Lower lobe of right lung (tissue), 2 donors: ENCODE measurements around the gene SCN4B. TPM values are rescaled to one million over a fixed set of nuclear protein-coding genes. Genes with fewer than 3 reads are reported as not detected.
"Not testable (repeated sequence)": the region's sequence is repeated elsewhere in the genome, so short reads cannot be mapped to it uniquely, and the experiment has no call there.

Source experiments
- ATAC-seq, 2 donors: fragments of 200-7000 bp; cut with Tn5 transposase; one replicate each; pipeline ENCODE4 v1.9.1; 2020 to 2022; ENCODE audit warnings: mild to moderate bottlenecking in 2 of 2, moderate library complexity in 2 of 2
- DNase-seq: peaks from one replicate; pipeline ENCODE4 v3.0.0-alpha.2; 2020
- H3K27ac ChIP-seq: fragments of 200-600 bp; one replicate; pipeline ENCODE4 v1.8.0; 2022
- H3K27me3 ChIP-seq: fragments of 200-600 bp; one replicate; pipeline ENCODE4 v1.8.0; 2022; ENCODE audit warnings: low read depth
- H3K36me3 ChIP-seq: fragments of 200-600 bp; one replicate; pipeline ENCODE4 v1.8.0; 2022; ENCODE audit warnings: mild to moderate bottlenecking
- H3K4me1 ChIP-seq: fragments of 200-600 bp; one replicate; pipeline ENCODE4 v1.8.0; 2022
- H3K4me3 ChIP-seq: fragments of 200-600 bp; one replicate; pipeline ENCODE4 v1.8.0; 2022; ENCODE audit warnings: mild to moderate bottlenecking
- H3K9me3 ChIP-seq: fragments of 200-600 bp; one replicate; pipeline ENCODE4 v1.8.0; 2022
- CTCF ChIP-seq: fragments of 200-600 bp; IDR thresholded peaks from one replicate; pipeline ENCODE4 v1.8.0; 2022; ENCODE audit warnings: antibody characterized with exemption, mild to moderate bottlenecking
- intact Hi-C: fragments of 100-400 bp; cut with DNase I; formaldehyde crosslinking; loops from one replicate; pipeline ENCODE4 v1.11.0; 2022
- total RNA-seq: library from RNA; stranded (reverse); fragmentation: NEBNext Ultra II Directional; extraction: Animal tissue kit (Norgen Biotek cat#: 25700); gene quantifications from one replicate; pipeline ENCODE4 v1.2.1, GENCODE V29; 2021
- donor health status: DM: no; HTN: yes; CAD: no; lungs with severe emphysema.

Gene SCN4B
- total RNA-seq, 1 donor from 2014 or later, result 6.0 TPM

GRCh38 chr11:118198370-118198769, 45.7 kb upstream of the SCN4B start:
- TF ChIP-seq CTCF, result peak; percentile 89
- Histone ChIP-seq H3K36me3 (peaks cover 24% of the 10 kb centered on the region), H3K27ac (no peak overlapping the region), H3K4me3 (no peak overlapping the region), H3K27me3 (no peaks in the 10 kb centered on the region), H3K9me3 (no peaks in the 10 kb centered on the region), H3K4me1 (peaks cover 18% of the 10 kb centered on the region)
- intact Hi-C loops, result loop anchor here (5.0 kb wide), 1 partner anchor 94 kb away; no protein-coding TSS in a partner anchor
- peak; percentile 88 for DNase-seq
- ATAC-seq, result peak; percentile 73 to 81

- H3K4me3 ChIP-seq, result no peak overlapping the region
- no peaks in the 10 kb centered on the region for H3K27me3 ChIP-seq
- no peak for TF ChIP-seq CTCF
- peaks cover 14% of the 10 kb centered on the region for H3K36me3 ChIP-seq
- H3K4me1 ChIP-seq, result peaks cover 18% of the 10 kb centered on the region
- H3K27ac ChIP-seq, result peak overlapping the region; percentile 39
- intact Hi-C loops, result loop anchor here (5.0 kb wide), 1 partner anchor 97 kb away; no protein-coding TSS in a partner anchor
- DNase-seq (peak; percentile 78), ATAC-seq (peak; percentile 94 to 95)
- H3K9me3 ChIP-seq, result no peaks in the 10 kb centered on the region
Measured at GRCh38 chr11:118194835-118195627, 42.4 kb upstream of the SCN4B start.

GRCh38 chr11:118193910-118194566, 41.4 kb upstream of the SCN4B start:
- Histone ChIP-seq H3K27ac (no peak overlapping the region), H3K36me3 (peaks cover 14% of the 10 kb centered on the region), H3K4me3 (no peak overlapping the region), H3K9me3 (no peaks in the 10 kb centered on the region), H3K27me3 (no peaks in the 10 kb centered on the region), H3K4me1 (peaks cover 18% of the 10 kb centered on the region)
- ATAC-seq (peak in 1 of 2 donors; percentile 18), DNase-seq (no peak)
- intact Hi-C loops, result no loop called here
- no peak for TF ChIP-seq CTCF

GRCh38 chr11:118192817-118193216, 40.2 kb upstream of the SCN4B start:
- H3K4me3 ChIP-seq, DNase-seq, H3K27ac ChIP-seq, intact Hi-C loops, ATAC-seq, H3K27me3 ChIP-seq, H3K9me3 ChIP-seq: not testable (repeated sequence)
- Histone ChIP-seq H3K4me1 (peaks cover 10% of the 10 kb centered on the region), H3K36me3 (peaks cover 14% of the 10 kb centered on the region)

- ATAC-seq, intact Hi-C loops, H3K9me3 ChIP-seq, DNase-seq, H3K27ac ChIP-seq, H3K4me3 ChIP-seq, H3K27me3 ChIP-seq: not testable (repeated sequence)
- peaks cover 14% of the 10 kb centered on the region for H3K36me3 ChIP-seq
- peaks cover 15% of the 10 kb centered on the region for H3K4me1 ChIP-seq
Measured at GRCh38 chr11:118190942-118191506, 38.4 kb upstream of the SCN4B start.

- Histone ChIP-seq H3K27me3 (no peaks in the 10 kb centered on the region), H3K9me3 (no peaks in the 10 kb centered on the region), H3K27ac (no peak overlapping the region), H3K4me1 (peaks cover 4% of the 10 kb centered on the region), H3K36me3 (no peaks in the 10 kb centered on the region), H3K4me3 (no peak overlapping the region)
- DNase-seq (no peak), ATAC-seq (peak in 1 of 2 donors; percentile 44)
- no peak for TF ChIP-seq CTCF
- intact Hi-C loops, result no loop called here
Measured at GRCh38 chr11:118186346-118187107, 33.9 kb upstream of the SCN4B start.
